Measurements from ENCODE around the gene LGALS3.

Gene LGALS3

GRCh38 chr14:55131370-55132137 is 2.5 kb downstream of the LGALS3 start:
- DNase-seq: no peak

- DNase-seq: no peak
Measured at GRCh38 chr14:55133416-55133815, 4.4 kb downstream of the LGALS3 start.

GRCh38 chr14:55136241-55136640 is 7.2 kb downstream of the LGALS3 start:
- DNase-seq: no peak

GRCh38 chr14:55136885-55137786 is 8.1 kb downstream of the LGALS3 start:
- DNase-seq: no peak

GRCh38 chr14:55138091-55138490 is 9.0 kb downstream of the LGALS3 start:
- no peak for DNase-seq

- no peak for DNase-seq
Measured at GRCh38 chr14:55139141-55139540, 10.1 kb downstream of the LGALS3 start.

GRCh38 chr14:55139696-55140509 is 10.9 kb downstream of the LGALS3 start:
- no peak for DNase-seq

GRCh38 chr14:55141825-55142224 is 12.8 kb downstream of the LGALS3 start:
- DNase-seq: no peak

- DNase-seq: no peak
Measured at GRCh38 chr14:55142466-55142865, 13.4 kb downstream of the LGALS3 start.

- no peak for DNase-seq
Measured at GRCh38 chr14:55146425-55146824, 17.4 kb downstream of the LGALS3 start.

- no peak for DNase-seq
Measured at GRCh38 chr14:55151601-55152000, 22.5 kb downstream of the LGALS3 start.

- no peak for DNase-seq
Measured at GRCh38 chr14:55152052-55152753, 23.2 kb downstream of the LGALS3 start.

GRCh38 chr14:55153951-55154350 is 24.9 kb downstream of the LGALS3 start:
- DNase-seq: no peak

GRCh38 chr14:55157080-55157479 is 28.0 kb downstream of the LGALS3 start:
- no peak for DNase-seq

- DNase-seq: no peak
Measured at GRCh38 chr14:55158412-55158811, 29.4 kb downstream of the LGALS3 start.

- DNase-seq: no peak
Measured at GRCh38 chr14:55160989-55161388, 31.9 kb downstream of the LGALS3 start.

GRCh38 chr14:55170526-55170925 is 41.5 kb downstream of the LGALS3 start:
- DNase-seq: no peak

- no peak for DNase-seq
Measured at GRCh38 chr14:55180006-55180405, 51.0 kb downstream of the LGALS3 start.

GRCh38 chr14:55180434-55180833 is 51.4 kb downstream of the LGALS3 start:
- no peak for DNase-seq

GRCh38 chr14:55188686-55189295 is 59.7 kb downstream of the LGALS3 start:
- DNase-seq: no peak

GRCh38 chr14:55190906-55191202 is 61.8 kb downstream of the LGALS3 start:
- DNase-seq: no peak
